ENCODE results near the gene STOX2.

DNA sequence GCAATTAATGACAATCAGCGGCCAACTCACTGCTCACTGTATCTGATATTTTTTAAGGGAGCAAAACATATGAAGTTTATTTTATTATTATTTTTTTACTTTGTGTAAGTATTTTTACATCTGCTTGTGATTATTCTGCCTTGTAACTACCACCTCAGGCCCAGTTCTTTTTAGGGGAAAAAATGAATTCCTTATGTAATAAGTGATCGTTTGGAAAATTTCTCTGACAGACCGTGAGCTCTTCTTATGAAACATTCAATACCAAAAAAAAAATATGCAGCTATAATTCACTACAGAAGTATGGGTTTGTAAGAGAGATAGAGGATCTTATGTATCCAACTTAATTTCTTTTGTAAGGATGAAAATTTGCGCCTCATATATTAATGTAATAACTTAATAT, 33.5 kb upstream of the STOX2 start:
- TF ChIP-seq, protein P1, sequence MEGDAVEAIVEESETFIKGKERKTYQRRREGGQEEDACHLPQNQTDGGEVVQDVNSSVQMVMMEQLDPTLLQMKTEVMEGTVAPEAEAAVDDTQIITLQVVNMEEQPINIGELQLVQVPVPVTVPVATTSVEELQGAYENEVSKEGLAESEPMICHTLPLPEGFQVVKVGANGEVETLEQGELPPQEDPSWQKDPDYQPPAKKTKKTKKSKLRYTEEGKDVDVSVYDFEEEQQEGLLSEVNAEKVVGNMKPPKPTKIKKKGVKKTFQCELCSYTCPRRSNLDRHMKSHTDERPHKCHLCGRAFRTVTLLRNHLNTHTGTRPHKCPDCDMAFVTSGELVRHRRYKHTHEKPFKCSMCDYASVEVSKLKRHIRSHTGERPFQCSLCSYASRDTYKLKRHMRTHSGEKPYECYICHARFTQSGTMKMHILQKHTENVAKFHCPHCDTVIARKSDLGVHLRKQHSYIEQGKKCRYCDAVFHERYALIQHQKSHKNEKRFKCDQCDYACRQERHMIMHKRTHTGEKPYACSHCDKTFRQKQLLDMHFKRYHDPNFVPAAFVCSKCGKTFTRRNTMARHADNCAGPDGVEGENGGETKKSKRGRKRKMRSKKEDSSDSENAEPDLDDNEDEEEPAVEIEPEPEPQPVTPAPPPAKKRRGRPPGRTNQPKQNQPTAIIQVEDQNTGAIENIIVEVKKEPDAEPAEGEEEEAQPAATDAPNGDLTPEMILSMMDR (IDR thresholded peaks at IDR 0.05; ENCODE audit: insufficient read depth, low read length, poor library complexity, severe bottlenecking) = no peak
- no peak for TF ChIP-seq EZH2phosphoT487 (conservative IDR thresholded peaks at IDR 0.05; ENCODE audit: low read length)
